ELF-1 (cell line): ENCODE results near the gene MAP3K21.

Experiments
- DNase-seq: peaks from one replicate; pipeline ENCODE4 v3.0.0-alpha.2; 2016; ENCODE audit warnings: low read depth, low spot score

Gene MAP3K21

GRCh38 chr1:233327651-233328141, at the start of gene MAP3K21:
Gene MAP3K21, plus strand, starts transcription at chr1:233327724. Its CDS starts 305 bp downstream, at chr1:233328029.
- DNase-seq: peak; percentile 56

- no peak for DNase-seq
These were observed 48.9 kb upstream of the MAP3K21 start for GRCh38 chr1:233278631-233279030.

GRCh38 chr1:233279971-233280370, 47.6 kb upstream of the MAP3K21 start:
- no peak for DNase-seq

GRCh38 chr1:233281711-233282581, 45.6 kb upstream of the MAP3K21 start:
- DNase-seq: no peak

GRCh38 chr1:233282582-233282886, 45.0 kb upstream of the MAP3K21 start:
- DNase-seq: no peak

GRCh38 chr1:233289676-233290075, 37.8 kb upstream of the MAP3K21 start:
- DNase-seq: peak; percentile 20

GRCh38 chr1:233290396-233291034, 37.0 kb upstream of the MAP3K21 start:
- no peak for DNase-seq

- peak; percentile 22 for DNase-seq
These were observed 33.7 kb upstream of the MAP3K21 start for GRCh38 chr1:233293556-233294446.

- no peak for DNase-seq
These were observed 32.6 kb upstream of the MAP3K21 start for GRCh38 chr1:233294913-233295236.

- DNase-seq: peak; percentile 68
These were observed 32.1 kb upstream of the MAP3K21 start, which contains the start of gene PCNX2 for GRCh38 chr1:233295237-233295974. Gene PCNX2, minus strand, starts transcription at chr1:233295725. Its CDS starts 247 bp downstream, at chr1:233295478.

GRCh38 chr1:233295975-233296322, 31.6 kb upstream of the MAP3K21 start:
- no peak for DNase-seq

- DNase-seq: peak; percentile 6
These were observed 28.1 kb upstream of the MAP3K21 start for GRCh38 chr1:233299450-233299849.

- DNase-seq: peak; percentile 30
These were observed 27.2 kb upstream of the MAP3K21 start for GRCh38 chr1:233300326-233300725.

GRCh38 chr1:233304489-233305102, 22.9 kb upstream of the MAP3K21 start:
- DNase-seq: peak; percentile 6

- no peak for DNase-seq
These were observed 13.9 kb upstream of the MAP3K21 start for GRCh38 chr1:233313434-233314155.

GRCh38 chr1:233315718-233316301, 11.7 kb upstream of the MAP3K21 start:
- no peak for DNase-seq

GRCh38 chr1:233316473-233316872, 11.1 kb upstream of the MAP3K21 start:
- no peak for DNase-seq

GRCh38 chr1:233319272-233319671, 8.3 kb upstream of the MAP3K21 start:
- no peak for DNase-seq

- DNase-seq: no peak
These were observed 7.5 kb upstream of the MAP3K21 start for GRCh38 chr1:233320023-233320422.

- DNase-seq: no peak
These were observed 3.8 kb upstream of the MAP3K21 start for GRCh38 chr1:233323718-233324117.
